Neuronal stem cell (in vitro differentiated cells): ENCODE measurements around the gene OR52B2. TPM values are rescaled to one million over a fixed set of nuclear protein-coding genes. Genes with fewer than 3 reads are reported as not detected.

Experiments
- DNase-seq: peaks from one replicate; pipeline ENCODE4 v3.0.0-alpha.2; 2013; ENCODE audit warnings: low spot score
- H2AFZ ChIP-seq: one replicate; pipeline ENCODE4 v1.6.1; 2013; ENCODE audit warnings: mild to moderate bottlenecking, low read length, inconsistent platforms
- H2AK5ac ChIP-seq: 2 replicates; pipeline ENCODE4 v1.6.1; 2013; ENCODE audit warnings: low read depth, mild to moderate bottlenecking, inconsistent platforms, low read length, moderate library complexity, mixed read lengths
- H2BK120ac ChIP-seq: 2 replicates; pipeline ENCODE4 v1.6.1; 2013; ENCODE audit warnings: low read depth, mild to moderate bottlenecking, inconsistent platforms, low read length, moderate library complexity, mixed read lengths
- H2BK12ac ChIP-seq: one replicate; pipeline ENCODE4 v1.6.1; 2013; ENCODE audit warnings: low read length, inconsistent platforms
- H2BK15ac ChIP-seq: 2 replicates; pipeline ENCODE4 v1.6.1; 2013; ENCODE audit warnings: mild to moderate bottlenecking, low read length, inconsistent platforms, mixed read lengths
- H2BK5ac ChIP-seq: one replicate; pipeline ENCODE4 v1.6.1; 2013; ENCODE audit warnings: inconsistent platforms, mild to moderate bottlenecking, low read length, moderate library complexity
- H3K14ac ChIP-seq: one replicate; pipeline ENCODE4 v1.6.1; 2013; ENCODE audit warnings: low read length, inconsistent platforms
- H3K18ac ChIP-seq: 2 replicates; pipeline ENCODE4 v1.6.1; 2013; ENCODE audit warnings: low read length, inconsistent platforms
- H3K23ac ChIP-seq: 2 replicates; pipeline ENCODE4 v1.6.1; 2013; ENCODE audit warnings: low read depth, mild to moderate bottlenecking, mixed read lengths, low read length, inconsistent platforms; ENCODE audit not compliant: poor library complexity
- H3K27ac ChIP-seq: replicated peaks from 3 replicates; pipeline ENCODE4 v1.5.1; 2013; ENCODE audit warnings: low read length, inconsistent platforms
- H3K27me3 ChIP-seq, 3 experiments: 2 replicates each; pipeline ENCODE4 v1.6.1; 2013; ENCODE audit warnings: low read length in 3 of 3, mild to moderate bottlenecking in 2 of 3, inconsistent platforms in 1 of 3, low read depth in 1 of 3, mixed read lengths in 1 of 3, moderate library complexity in 1 of 3; ENCODE audit not compliant: control insufficient read depth in 3 of 3, insufficient read depth in 3 of 3
- H3K36me3 ChIP-seq, 2 donors: replicated peaks in 1 of 2; 2 replicates each; pipeline ENCODE4 v1.6.1; 2013; ENCODE audit warnings: low read length in 2 of 2; ENCODE audit not compliant: control insufficient read depth in 2 of 2, insufficient read depth in 2 of 2
- H3K4ac ChIP-seq: 2 replicates; pipeline ENCODE4 v1.6.1; 2013; ENCODE audit warnings: inconsistent platforms, mild to moderate bottlenecking, low read length, moderate library complexity
- H3K4me1 ChIP-seq, 2 donors: 1 replicate in 1 of 2; 2 replicates in 1 of 2; pipeline ENCODE4 v1.6.1; 2013; ENCODE audit warnings: low read length in 2 of 2, low read depth in 1 of 2; ENCODE audit not compliant: control insufficient read depth in 2 of 2, insufficient read depth in 1 of 2
- H3K4me2 ChIP-seq: one replicate; pipeline ENCODE4 v1.6.1; 2013; ENCODE audit warnings: mild to moderate bottlenecking, low read length, inconsistent platforms; ENCODE audit not compliant: insufficient read depth, poor library complexity, severe bottlenecking
- H3K4me3 ChIP-seq, 2 donors: 2 replicates each; pipeline ENCODE4 v1.5.1; 2013; ENCODE audit warnings: low read length in 2 of 2, mild to moderate bottlenecking in 2 of 2, inconsistent platforms in 1 of 2, moderate library complexity in 1 of 2
- H3K79me1 ChIP-seq: one replicate; pipeline ENCODE4 v1.6.1; 2013; ENCODE audit warnings: low read depth, mild to moderate bottlenecking, inconsistent platforms, low read length, moderate library complexity
- H3K9ac ChIP-seq: one replicate; pipeline ENCODE4 v1.6.1; 2013; ENCODE audit warnings: mild to moderate bottlenecking, low read depth, low read length, inconsistent platforms; ENCODE audit not compliant: poor library complexity
- H3K9me3 ChIP-seq, 2 donors: replicated peaks in 1 of 2; 2 replicates each; pipeline versions ENCODE3 to v1.6.1; 2013; ENCODE audit warnings: low read length in 2 of 2, mild to moderate bottlenecking in 2 of 2, inconsistent platforms in 1 of 2, low read depth in 1 of 2, mixed read lengths in 1 of 2, moderate library complexity in 1 of 2; ENCODE audit not compliant: control insufficient read depth in 2 of 2, insufficient read depth in 1 of 2
- H4K8ac ChIP-seq: one replicate; pipeline ENCODE4 v1.6.1; 2013; ENCODE audit warnings: low read depth, mild to moderate bottlenecking, inconsistent platforms, low read length, moderate library complexity
- H4K91ac ChIP-seq: one replicate; pipeline ENCODE4 v1.6.1; 2013; ENCODE audit warnings: low read length, low read depth, mild to moderate bottlenecking, inconsistent platforms; ENCODE audit not compliant: poor library complexity
- WGBS, 2 donors: extraction: QIAGEN DNeasy Blood & Tissue Kit; methylation state at CpG; one replicate each; pipeline ENCODE4 v1.1.7; 2013; ENCODE audit warnings: missing lambda C conversion rate in 2 of 2, mixed read lengths in 1 of 2; ENCODE audit not compliant: insufficient read length in 2 of 2, insufficient replicate concordance in 1 of 2; ENCODE audit errors: extremely low coverage in 2 of 2; 5-methylcytosine and 5-hydroxymethylcytosine counted together
- polyA plus RNA-seq, 2 experiments: library from polyadenylated mRNA; stranded (reverse); fragments of 200-250 nt; gene quantifications; one replicate each; pipeline ENCODE4 v1.2.3, GENCODE V29; 2013

The OR52B2 gene
- not detected for polyA plus RNA-seq (2013, experiment 1 of 2)
- not detected for polyA plus RNA-seq (2013, experiment 2 of 2)

DNA sequence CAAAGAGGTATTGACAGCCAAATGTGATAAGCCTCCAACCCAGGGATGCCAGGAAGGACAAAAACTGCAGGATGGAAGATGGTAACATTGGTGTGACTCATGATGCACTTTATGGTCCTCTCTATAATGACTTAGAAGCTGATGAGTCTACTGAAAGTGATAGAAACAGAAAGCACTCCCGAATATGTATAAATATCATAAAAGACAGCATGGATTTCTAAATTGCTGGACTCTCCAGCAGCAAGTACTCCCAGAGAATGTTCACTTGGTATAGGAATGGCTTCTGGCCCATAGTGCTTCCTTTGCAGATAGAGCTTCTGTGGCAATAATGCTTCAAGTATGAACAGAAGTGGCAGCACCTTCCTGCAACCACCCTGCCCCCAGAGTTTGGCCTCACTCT is at the start of gene OR52B2:
OR52B2 (minus strand) TSS at position 101 of the 400 bp plus-strand sequence; CDS start at position 101, 0 bp downstream.
- H2AFZ ChIP-seq: no peak within 1 kb of the TSS
- no peak within 1 kb of the TSS for H3K18ac ChIP-seq
- H3K23ac ChIP-seq: no peak within 1 kb of the TSS
- H3K27ac ChIP-seq: no peak within 1 kb of the TSS
- H3K4ac ChIP-seq: no peak within 1 kb of the TSS
- H4K8ac ChIP-seq: no peak within 1 kb of the TSS
- H2AK5ac ChIP-seq: no peak within 1 kb of the TSS
- H3K4me3 ChIP-seq: no peak within 1 kb of the TSS
- no peak within 1 kb of the TSS for H4K91ac ChIP-seq
- no peaks in the 10 kb centered on the region for H3K36me3 ChIP-seq
- no peak within 1 kb of the TSS for H2BK12ac ChIP-seq
- no peaks in the 10 kb centered on the region for H3K9me3 ChIP-seq
- H3K79me1 ChIP-seq: no peaks in the 10 kb centered on the region
- H3K9ac ChIP-seq: no peak within 1 kb of the TSS
- H2BK15ac ChIP-seq: no peak within 1 kb of the TSS
- no peak within 1 kb of the TSS for H2BK5ac ChIP-seq
- no peak within 1 kb of the TSS for H3K14ac ChIP-seq
- H2BK120ac ChIP-seq: no peak within 1 kb of the TSS
- peaks cover 0 to 9% (median 0%) of the 10 kb centered on the region in 3 experiments for H3K27me3 ChIP-seq
- WGBS, 2 donors: no CpG with 5 or more reads among the region's 1 CpG
- H3K4me2 ChIP-seq: no peak within 1 kb of the TSS
- no peak for DNase-seq
- H3K4me1 ChIP-seq: no peaks in the 10 kb centered on the region

DNA sequence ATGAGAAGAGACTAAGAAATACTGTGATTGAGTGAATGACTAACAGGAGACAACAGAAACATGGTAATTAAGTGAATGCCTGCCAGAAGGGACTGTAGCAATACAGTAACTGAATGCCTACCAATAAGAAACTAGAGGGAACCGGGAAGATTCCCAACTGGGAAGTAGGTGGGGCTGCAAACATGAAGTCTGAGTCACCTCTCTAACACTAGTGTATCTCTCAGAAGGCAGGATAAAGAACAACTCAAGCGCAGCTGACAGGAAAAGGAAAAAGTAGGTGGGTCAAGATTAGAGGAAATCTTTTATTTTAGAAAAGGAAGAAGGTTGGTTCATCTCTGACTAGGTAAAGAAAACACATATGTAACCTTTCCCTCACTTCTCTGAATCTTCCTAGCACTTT is 49.2 kb upstream of the OR52B2 start:
- Histone ChIP-seq H3K9ac (no peak overlapping the region), H2AFZ (no peak overlapping the region), H4K91ac (no peak overlapping the region), H2BK5ac (no peak overlapping the region), H2AK5ac (no peak overlapping the region), H3K23ac (no peak overlapping the region), H3K18ac (no peak overlapping the region), H3K27me3 (no peaks in the 10 kb centered on the region), H3K4ac (no peak overlapping the region), H3K14ac (no peak overlapping the region), H2BK12ac (no peak overlapping the region), H3K4me2 (no peak overlapping the region), H2BK15ac (no peak overlapping the region), H3K9me3 (no peaks in the 10 kb centered on the region), H3K4me3 (no peak overlapping the region), H3K4me1 (peaks cover 0 to 1% of the 10 kb centered on the region in 2 donors), H3K36me3 (peaks cover 36 to 96% of the 10 kb centered on the region in 2 donors), H4K8ac (no peak overlapping the region), H2BK120ac (no peak overlapping the region), H3K79me1 (peaks cover 6% of the 10 kb centered on the region), H3K27ac (no peak overlapping the region)
- DNase-seq: no peak
- no CpG with 5 or more reads among the region's 2 CpGs for WGBS, 2 donors

GRCh38 chr11:6217722-6218121 is 47.6 kb upstream of the OR52B2 start:
- H2BK120ac ChIP-seq: no peak overlapping the region
- no peak overlapping the region for H4K91ac ChIP-seq
- peaks cover 2% of the 10 kb centered on the region for H3K79me1 ChIP-seq
- no peak overlapping the region for H3K9ac ChIP-seq
- H4K8ac ChIP-seq: no peak overlapping the region
- H3K4me3 ChIP-seq: no peak overlapping the region
- no peak overlapping the region for H3K18ac ChIP-seq
- no peaks in the 10 kb centered on the region for H3K9me3 ChIP-seq
- H3K4ac ChIP-seq: no peak overlapping the region
- H2BK5ac ChIP-seq: no peak overlapping the region
- DNase-seq: no peak
- WGBS, 2 donors: no CpG with 5 or more reads among the region's 19 CpGs
- H3K27ac ChIP-seq: no peak overlapping the region
- no peak overlapping the region for H3K23ac ChIP-seq
- no peak overlapping the region for H2AK5ac ChIP-seq
- H3K27me3 ChIP-seq: no peaks in the 10 kb centered on the region
- no peak overlapping the region for H3K4me2 ChIP-seq
- H3K36me3 ChIP-seq: peaks cover 31 to 96% of the 10 kb centered on the region in 2 donors
- no peak overlapping the region for H2AFZ ChIP-seq
- no peak overlapping the region for H2BK12ac ChIP-seq
- no peak overlapping the region for H2BK15ac ChIP-seq
- H3K14ac ChIP-seq: no peak overlapping the region
- peaks cover 0 to 1% of the 10 kb centered on the region in 2 donors for H3K4me1 ChIP-seq

DNA sequence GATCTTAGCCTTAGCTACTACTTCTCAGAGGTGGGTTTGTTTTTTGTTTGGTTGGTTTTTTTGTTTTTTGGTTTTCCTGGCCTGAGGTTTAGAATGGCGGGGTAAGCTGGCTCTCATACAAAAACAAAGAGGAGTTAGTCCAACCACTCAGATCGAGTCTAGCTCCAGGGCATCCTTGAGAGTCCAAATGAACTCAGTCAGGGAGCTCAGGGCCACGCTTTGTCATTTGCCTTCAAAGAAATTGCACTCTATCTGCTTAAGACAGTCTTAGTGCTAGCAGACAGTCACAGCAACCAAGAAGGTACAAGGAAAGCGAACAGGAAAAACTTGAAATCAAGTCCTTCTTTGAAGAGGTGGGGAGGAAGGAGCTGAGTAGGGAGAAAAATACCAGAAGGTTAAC is 46.4 kb upstream of the OR52B2 start:
- no peak overlapping the region for H3K27ac ChIP-seq
- peaks cover 0 to 1% of the 10 kb centered on the region in 2 donors for H3K4me1 ChIP-seq
- H3K14ac ChIP-seq: no peak overlapping the region
- no peak overlapping the region for H3K9ac ChIP-seq
- no peak overlapping the region for H2AK5ac ChIP-seq
- no peaks in the 10 kb centered on the region for H3K9me3 ChIP-seq
- H2BK12ac ChIP-seq: no peak overlapping the region
- H2BK120ac ChIP-seq: no peak overlapping the region
- peaks cover 25 to 96% of the 10 kb centered on the region in 2 donors for H3K36me3 ChIP-seq
- no peak overlapping the region for H3K4me2 ChIP-seq
- H3K4me3 ChIP-seq: no peak overlapping the region
- no peak for DNase-seq
- H2BK15ac ChIP-seq: no peak overlapping the region
- H4K91ac ChIP-seq: no peak overlapping the region
- no peak overlapping the region for H3K18ac ChIP-seq
- no peaks in the 10 kb centered on the region for H3K79me1 ChIP-seq
- H3K4ac ChIP-seq: no peak overlapping the region
- no peak overlapping the region for H3K23ac ChIP-seq
- no peak overlapping the region for H4K8ac ChIP-seq
- no CpG with 5 or more reads among the region's 4 CpGs for WGBS, 2 donors
- no peak overlapping the region for H2AFZ ChIP-seq
- no peak overlapping the region for H2BK5ac ChIP-seq
- no peaks in the 10 kb centered on the region for H3K27me3 ChIP-seq
